Fibroblast of skin of scalp (primary cell): ENCODE data around the gene MANSC1. TPM values are rescaled to one million over a fixed set of nuclear protein-coding genes. Genes with fewer than 3 reads are reported as not detected.

Source experiments
- DNase-seq: peaks from one replicate; pipeline ENCODE4 v3.0.0-alpha.2; 2013
- polyA plus RNA-seq, 2 experiments: library from polyadenylated mRNA; unstranded; fragments of 120-200 nt; gene quantifications; one replicate each; pipeline ENCODE4 v1.2.1, GENCODE V29; 2013; ENCODE audit not compliant: insufficient read length in 2 of 2

MANSC1 gene
- polyA plus RNA-seq (2013, experiment 1 of 2; ENCODE audit: insufficient read length), result 0.79 TPM
- 1.8 TPM for polyA plus RNA-seq (2013, experiment 2 of 2; ENCODE audit: insufficient read length)

GRCh38 chr12:12349711-12350665 is at the start of gene MANSC1:
TSS of gene MANSC1 (minus strand) at chr12:12350242. CDS start at chr12:12343314, 6,928 bp downstream.
- peak; percentile 19 for DNase-seq

- no peak for DNase-seq
Observed at GRCh38 chr12:12399161-12399560, 49.1 kb upstream of the MANSC1 start.

GRCh38 chr12:12398026-12398859 is 48.2 kb upstream of the MANSC1 start:
- peak; percentile 96 for DNase-seq

- no peak for DNase-seq
Observed at GRCh38 chr12:12397184-12397583, 47.1 kb upstream of the MANSC1 start.

GRCh38 chr12:12396694-12397093 is 46.7 kb upstream of the MANSC1 start:
- DNase-seq, result no peak

GRCh38 chr12:12393171-12393570 is 43.1 kb upstream of the MANSC1 start:
- DNase-seq, result no peak

GRCh38 chr12:12392413-12392812 is 42.4 kb upstream of the MANSC1 start:
- DNase-seq, result no peak

GRCh38 chr12:12387501-12387900 is 37.5 kb upstream of the MANSC1 start:
- peak; percentile 53 for DNase-seq

- no peak for DNase-seq
Observed at GRCh38 chr12:12384571-12385340, 34.7 kb upstream of the MANSC1 start.

- no peak for DNase-seq
Observed at GRCh38 chr12:12381982-12382381, 31.9 kb upstream of the MANSC1 start.

GRCh38 chr12:12380949-12381593 is 31.0 kb upstream of the MANSC1 start:
- no peak for DNase-seq

GRCh38 chr12:12379831-12380730 is 30.0 kb upstream of the MANSC1 start:
- DNase-seq, result no peak

GRCh38 chr12:12378616-12379015 is 28.6 kb upstream of the MANSC1 start:
- no peak for DNase-seq

GRCh38 chr12:12376646-12377448 is 26.8 kb upstream of the MANSC1 start:
- peak; percentile 80 for DNase-seq

GRCh38 chr12:12372946-12373722 is 23.1 kb upstream of the MANSC1 start:
- DNase-seq, result no peak

GRCh38 chr12:12367482-12367998 is 17.5 kb upstream of the MANSC1 start:
- no peak for DNase-seq

GRCh38 chr12:12366701-12367481 is 16.8 kb upstream of the MANSC1 start:
- DNase-seq, result no peak

- DNase-seq, result peak; percentile 17
Observed at GRCh38 chr12:12365931-12366431, 15.9 kb upstream of the MANSC1 start.
